HCT116 (cell line): Measurements from ENCODE around the gene ARL8B. TPM values are rescaled to one million over a fixed set of nuclear protein-coding genes. Genes with fewer than 3 reads are reported as not detected.
A peak's percentile ranks its signal among the peaks of the same experiment; 100 is the strongest.
"Not testable (repeated sequence)": the region's sequence is repeated elsewhere in the genome, so short reads cannot be mapped to it uniquely, and the experiment has no call there.

ENCODE experiments used
- ATAC-seq: fragments of 200-7000 bp; cut with Tn5 transposase; 2 replicates; pipeline ENCODE4 v1.9.1; 2020; ENCODE audit warnings: mild to moderate bottlenecking, moderate library complexity
- BruUV-seq: library from RNA; stranded (reverse); fragments of 400-500 nt; replicated peaks from 2 replicates; lab custom pipeline; 2021; lab: Mats Ljungman, UMichigan
- CTCF ChIA-PET: fragments of 300-600 bp; sonication (Branson Sonifier 250); formaldehyde crosslinking; loops from one replicate; lab custom pipeline; 2021; ENCODE audit warnings: antibody characterized with exemption; lab: Charles Lee
- POLR2A ChIA-PET: fragments of 300-600, 350-600 bp; sonication (Branson Sonifier 250); formaldehyde crosslinking; loops from one replicate; lab custom pipeline; 2021; ENCODE audit warnings: antibody characterized with exemption; lab: Charles Lee
- RAD21 ChIA-PET, 2 experiments: fragments of 300-600 bp; sonication (Branson Sonifier 250); formaldehyde crosslinking; loops; one replicate each; lab custom pipeline; 2023; ENCODE audit warnings: low total read pairs in 2 of 2; ENCODE audit not compliant: uncharacterized antibody in 2 of 2, unreplicated experiment in 2 of 2, low non-redundant PET in 1 of 2; lab: Charles Lee
- DNase-seq: peaks from one replicate; pipeline ENCODE4 v3.0.0-alpha.2; 2010; ENCODE audit warnings: low read depth, low spot score
- H2AFZ ChIP-seq: fragments of 200-600 bp; shearing (Covaris generic), sonication (generic); 2 replicates; pipeline ENCODE4 v1.6.1; 2017; ENCODE audit warnings: low read depth, mixed run types, mixed read lengths, antibody characterized with exemption, low read length; ENCODE audit not compliant: poor library complexity, severe bottlenecking
- H3K27ac ChIP-seq: 2 replicates; pipeline ENCODE4 v1.5.1; 2012; ENCODE audit warnings: low read depth, low read length
- H3K27me3 ChIP-seq: fragments of 200-600 bp; sonication (generic); 2 replicates; pipeline ENCODE4 v1.6.1; 2016; ENCODE audit warnings: mixed run types, low read length, mixed read lengths; ENCODE audit not compliant: insufficient read depth
- H3K36me3 ChIP-seq, 2 experiments: fragments of 200-500 bp in 1 of 2; fragments of 200-600 bp in 1 of 2; sonication (Bioruptor generic) in 1 of 2; sonication (generic) in 1 of 2; 2 replicates each; pipeline versions ENCODE4 v1.5.1 to v1.6.1; 2014 to 2016; ENCODE audit warnings: low read length in 2 of 2, inconsistent platforms in 1 of 2, mixed read lengths in 1 of 2, mixed run types in 1 of 2; ENCODE audit not compliant: insufficient read depth in 2 of 2, control insufficient read depth in 1 of 2
- H3K4me1 ChIP-seq, 2 experiments: fragments of 200-600 bp in 1 of 2; sonication (generic) in 1 of 2; 2 replicates each; pipeline versions ENCODE4 v1.5.1 to v1.6.1; 2012 to 2017; ENCODE audit warnings: low read length in 2 of 2, inconsistent platforms in 1 of 2, mild to moderate bottlenecking in 1 of 2, mixed read lengths in 1 of 2, mixed run types in 1 of 2, moderate library complexity in 1 of 2; ENCODE audit not compliant: insufficient read depth in 2 of 2, control insufficient read depth in 1 of 2
- H3K4me2 ChIP-seq: fragments of 200-600 bp; sonication (generic); 2 replicates; pipeline ENCODE4 v1.6.1; 2017; ENCODE audit warnings: mixed run types, low read length, mixed read lengths
- H3K4me3 ChIP-seq, 2 experiments: fragments of 200-600 bp in 1 of 2; sonication (generic) in 1 of 2; replicated peaks in 1 of 2; 2 replicates each; pipeline ENCODE4 v1.5.1; 2011 to 2016; ENCODE audit warnings: low read length in 2 of 2, control low read depth in 1 of 2, low read depth in 1 of 2, mild to moderate bottlenecking in 1 of 2, mixed read lengths in 1 of 2, mixed run types in 1 of 2
- H3K79me2 ChIP-seq: fragments of 200-600 bp; sonication (generic); 2 replicates; pipeline ENCODE4 v1.6.1; 2017; ENCODE audit warnings: mild to moderate bottlenecking, mixed run types, low read length, moderate library complexity, mixed read lengths; ENCODE audit not compliant: insufficient read depth
- H3K9ac ChIP-seq: fragments of 200-600 bp; sonication (generic); 2 replicates; pipeline ENCODE4 v1.6.1; 2016; ENCODE audit warnings: low read length, mixed read lengths
- H3K9me2 ChIP-seq: fragments of 200-600 bp; sonication (generic), shearing (Covaris generic); 2 replicates; pipeline ENCODE4 v1.6.1; 2017; ENCODE audit warnings: mixed run types, mild to moderate bottlenecking, moderate library complexity; ENCODE audit not compliant: insufficient read depth
- H3K9me3 ChIP-seq, 2 experiments: fragments of 200-500 bp in 1 of 2; fragments of 200-600 bp in 1 of 2; sonication (Bioruptor generic) in 1 of 2; sonication (generic) in 1 of 2; 2 replicates each; pipeline ENCODE4 v1.6.1; 2014 to 2017; ENCODE audit warnings: low read length in 2 of 2, mixed read lengths in 2 of 2, inconsistent platforms in 1 of 2, low read depth in 1 of 2, mild to moderate bottlenecking in 1 of 2, mixed run types in 1 of 2, moderate library complexity in 1 of 2; ENCODE audit not compliant: control insufficient read depth in 1 of 2, insufficient read depth in 1 of 2
- H4K20me1 ChIP-seq: fragments of 200-600 bp; sonication (generic), shearing (Covaris generic); 2 replicates; pipeline ENCODE4 v1.6.1; 2017; ENCODE audit warnings: mixed run types, mild to moderate bottlenecking, moderate library complexity; ENCODE audit not compliant: insufficient read depth
- CBX3 ChIP-seq: IDR thresholded peaks from 2 replicates; pipeline ENCODE4 v1.6.1; 2012; ENCODE audit warnings: low read depth
- CEBPB ChIP-seq: IDR thresholded peaks from 2 replicates; pipeline ENCODE4 v1.6.1; 2012; ENCODE audit warnings: low read depth
- EZH2phosphoT487 ChIP-seq: fragments of 200-600 bp; IDR thresholded peaks from 2 replicates; pipeline ENCODE4 v1.6.1; 2018; ENCODE audit warnings: antibody characterized with exemption, borderline replicate concordance
- FOSL1 ChIP-seq: IDR thresholded peaks from 2 replicates; pipeline ENCODE4 v1.6.1; 2012; ENCODE audit warnings: low read depth
- POLR2A ChIP-seq: IDR thresholded peaks from 2 replicates; pipeline ENCODE4 v1.7.0; 2011; ENCODE audit warnings: borderline replicate concordance; ENCODE audit not compliant: insufficient read depth, insufficient read length; ENCODE audit errors: extremely low read depth
- POLR2AphosphoS5 ChIP-seq: IDR thresholded peaks from 2 replicates; pipeline ENCODE4 v1.6.1; 2011; ENCODE audit warnings: mild to moderate bottlenecking, low read depth, low read length, moderate library complexity
- RAD21 ChIP-seq: IDR thresholded peaks from 2 replicates; pipeline ENCODE4 v1.6.1; 2012; ENCODE audit warnings: low read depth, mild to moderate bottlenecking
- SIN3A ChIP-seq: IDR thresholded peaks from 2 replicates; pipeline ENCODE4 v1.6.1; 2012; ENCODE audit warnings: low read depth
- SP1 ChIP-seq: IDR thresholded peaks from 2 replicates; pipeline ENCODE4 v1.6.1; 2012; ENCODE audit warnings: low read depth
- SRF ChIP-seq: IDR thresholded peaks from 2 replicates; pipeline ENCODE4 v1.6.1; 2012; ENCODE audit warnings: low read depth
- YY1 ChIP-seq: IDR thresholded peaks from 2 replicates; pipeline ENCODE4 v1.6.1; 2011; ENCODE audit warnings: low read length, low read depth, moderate library complexity, mild to moderate bottlenecking; ENCODE audit not compliant: insufficient replicate concordance; ENCODE audit errors: extremely low read depth
- ZNF274 ChIP-seq: fragments of 200-500 bp; sonication (Bioruptor generic); IDR thresholded peaks from 2 replicates; pipeline ENCODE4 v1.6.1; 2014; ENCODE audit warnings: mild to moderate bottlenecking, low read depth, low read length, inconsistent platforms
- intact Hi-C: fragments of 100-400 bp; cut with micrococcal nuclease; formaldehyde crosslinking; loops from 2 replicates; pipeline ENCODE4 v1.10.0; 2022
- total RNA-seq: library from RNA; stranded (reverse); gene quantifications from one replicate; pipeline ENCODE4 v1.2.1, GENCODE V29; 2021; ENCODE audit not compliant: unreplicated experiment
- TF ChIP-seq, protein P1 (sequence below): IDR thresholded peaks from 2 replicates; pipeline ENCODE4 v1.6.1; 2012
- TF ChIP-seq, protein P2 (sequence below): IDR thresholded peaks from 2 replicates; pipeline ENCODE4 v1.6.1; 2012

ARL8B gene
- total RNA-seq, 1 experiment from 2014 or later = 38.1 TPM

DNA sequence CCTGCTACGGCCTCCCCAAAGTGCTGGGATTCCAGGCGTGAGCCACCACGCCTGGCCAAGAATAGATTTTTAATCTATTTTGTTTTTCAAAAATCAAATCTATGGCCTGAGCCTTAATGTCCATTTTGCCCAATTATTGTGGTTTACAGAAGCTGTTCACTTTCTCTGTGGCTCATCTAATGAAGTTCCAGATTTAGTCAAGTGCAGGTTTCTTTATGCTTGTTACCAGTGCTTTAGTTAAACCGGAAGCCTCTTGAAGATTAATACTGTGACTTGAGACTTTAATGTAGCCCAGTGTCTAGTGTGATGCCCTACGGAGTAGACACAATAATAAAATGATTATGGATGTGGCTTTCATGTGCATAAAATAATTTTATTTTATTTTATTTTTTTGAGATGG, 48.9 kb downstream of the ARL8B start (continued):
- no peak for TF ChIP-seq SIN3A
- no peak for TF ChIP-seq ZNF274
- no peak for TF ChIP-seq EZH2phosphoT487
- TF ChIP-seq POLR2AphosphoS5 = no peak
- TF ChIP-seq, protein P1, sequence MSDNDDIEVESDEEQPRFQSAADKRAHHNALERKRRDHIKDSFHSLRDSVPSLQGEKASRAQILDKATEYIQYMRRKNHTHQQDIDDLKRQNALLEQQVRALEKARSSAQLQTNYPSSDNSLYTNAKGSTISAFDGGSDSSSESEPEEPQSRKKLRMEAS = no peak
- no peak for TF ChIP-seq YY1
- TF ChIP-seq CEBPB = no peak
- no peak for TF ChIP-seq SRF
- TF ChIP-seq, protein P2, sequence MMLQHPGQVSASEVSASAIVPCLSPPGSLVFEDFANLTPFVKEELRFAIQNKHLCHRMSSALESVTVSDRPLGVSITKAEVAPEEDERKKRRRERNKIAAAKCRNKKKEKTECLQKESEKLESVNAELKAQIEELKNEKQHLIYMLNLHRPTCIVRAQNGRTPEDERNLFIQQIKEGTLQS = no peak
- no peak for TF ChIP-seq SP1
- TF ChIP-seq FOSL1 = no peak
- TF ChIP-seq POLR2A = no peak

- Histone ChIP-seq H3K27ac (no peak overlapping the region), H4K20me1 (no peaks in the 10 kb centered on the region)
- POLR2A ChIA-PET = no interaction called here
- TF ChIP-seq POLR2A (no peak), RAD21 (no peak), CBX3 (no peak), EZH2phosphoT487 (no peak), SP1 (no peak)
- TF ChIP-seq, all 23 proteins: peak for 0
- H3K4me2 ChIP-seq = no peak overlapping the region
- H3K27me3 ChIP-seq = no peaks in the 10 kb centered on the region
- no peaks in the 10 kb centered on the region for H3K4me1 ChIP-seq
- peaks cover 21% of the 10 kb centered on the region for H3K79me2 ChIP-seq
- H3K4me3 ChIP-seq = no peak overlapping the region
- ChIA-PET CTCF (no interaction called here), RAD21 (no interaction called here)
- no peak overlapping the region for H2AFZ ChIP-seq
- no TSS peak for BruUV-seq
- H3K9me3 ChIP-seq = no peaks in the 10 kb centered on the region
- no peak overlapping the region for H3K9ac ChIP-seq
- intact Hi-C loops = no loop called here
- ATAC-seq (no peak), DNase-seq (no peak)
- H3K9me2 ChIP-seq = no peaks in the 10 kb centered on the region
- peaks cover 0 to 4% of the 10 kb centered on the region in 2 experiments; a peak in 1 of 4 replicates for H3K36me3 ChIP-seq
Measured at GRCh38 chr3:5172018-5172417, 49.9 kb downstream of the ARL8B start.

- H3K9me2 ChIP-seq, H3K4me1 ChIP-seq, H3K27ac ChIP-seq, H3K4me2 ChIP-seq, RAD21 ChIA-PET, H2AFZ ChIP-seq, H3K4me3 ChIP-seq, POLR2A ChIA-PET, CTCF ChIA-PET, H3K79me2 ChIP-seq, ATAC-seq, H3K36me3 ChIP-seq, intact Hi-C loops, H3K9ac ChIP-seq, H3K9me3 ChIP-seq, H3K27me3 ChIP-seq, H4K20me1 ChIP-seq, DNase-seq: not testable (repeated sequence)
- TSS peak; percentile 11 for BruUV-seq
Measured at GRCh38 chr3:5179036-5179435, 56.9 kb downstream of the ARL8B start.
